Adipose tissue (tissue), 3 donors: ENCODE measurements around the gene UBE2O. TPM values are rescaled to one million over a fixed set of nuclear protein-coding genes. Genes with fewer than 3 reads are reported as not detected.

Experiments used
- H3K27ac ChIP-seq: one replicate; pipeline ENCODE4 v1.5.1; 2013; ENCODE audit warnings: low read depth, low read length
- WGBS, 3 donors: extraction: QIAGEN DNeasy Blood & Tissue Kit; methylation state at CpG; one replicate each; pipeline ENCODE4 v1.1.7; 2013; 5-methylcytosine and 5-hydroxymethylcytosine counted together
- polyA plus RNA-seq, 3 donors: library from polyadenylated mRNA; stranded (reverse); fragments of 200-250 nt; gene quantifications; one replicate each; pipeline ENCODE4 v1.2.3, GENCODE V29; 2013
- donor health status: healthy with polysubstance abuse.
- donor health status: Bipolar disorder and iron deficiency.
- donor health status: healthy.

The UBE2O gene
- polyA plus RNA-seq, 3 donors: 6.2 to 10.1 (median 10.0) TPM

DNA sequence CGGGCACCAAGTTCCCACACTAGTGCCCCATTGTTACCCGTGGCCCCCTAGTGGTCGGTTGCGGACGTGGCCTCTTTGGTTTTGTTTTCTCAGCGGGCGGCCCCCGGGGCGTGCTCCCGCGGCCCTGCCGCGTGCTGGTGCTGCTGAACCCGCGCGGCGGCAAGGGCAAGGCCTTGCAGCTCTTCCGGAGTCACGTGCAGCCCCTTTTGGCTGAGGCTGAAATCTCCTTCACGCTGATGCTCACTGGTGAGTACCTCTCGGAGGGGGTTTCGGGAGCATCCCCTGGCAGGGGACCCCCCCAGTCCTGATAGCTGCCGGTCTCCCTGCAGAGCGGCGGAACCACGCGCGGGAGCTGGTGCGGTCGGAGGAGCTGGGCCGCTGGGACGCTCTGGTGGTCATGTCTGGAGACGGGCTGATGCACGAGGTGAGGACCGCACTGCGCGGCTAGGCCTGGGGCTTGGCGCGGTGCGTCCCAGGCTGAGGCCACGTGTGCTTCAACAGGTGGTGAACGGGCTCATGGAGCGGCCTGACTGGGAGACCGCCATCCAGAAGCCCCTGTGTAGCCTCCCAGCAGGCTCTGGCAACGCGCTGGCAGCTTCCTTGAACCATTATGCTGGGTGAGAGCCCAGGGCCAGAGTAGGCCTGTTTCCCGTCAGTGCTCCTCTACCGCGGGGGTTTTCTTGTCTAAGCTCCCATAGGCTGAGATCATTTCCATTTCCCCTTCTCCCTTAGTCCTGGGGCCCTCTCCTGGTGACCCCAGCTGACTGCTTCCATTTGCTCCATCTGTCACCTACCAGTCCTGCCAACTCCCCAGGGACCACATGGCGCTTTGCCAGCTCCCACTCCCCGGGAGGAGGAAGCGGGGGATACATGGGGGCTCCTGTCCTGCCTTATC lies 66.8 kb downstream of the UBE2O start:
- H3K27ac ChIP-seq: no peak overlapping the region
- WGBS, 3 donors: 25 to 33% (median 26%) methylated on average over 52 of the region's 52 CpGs

DNA sequence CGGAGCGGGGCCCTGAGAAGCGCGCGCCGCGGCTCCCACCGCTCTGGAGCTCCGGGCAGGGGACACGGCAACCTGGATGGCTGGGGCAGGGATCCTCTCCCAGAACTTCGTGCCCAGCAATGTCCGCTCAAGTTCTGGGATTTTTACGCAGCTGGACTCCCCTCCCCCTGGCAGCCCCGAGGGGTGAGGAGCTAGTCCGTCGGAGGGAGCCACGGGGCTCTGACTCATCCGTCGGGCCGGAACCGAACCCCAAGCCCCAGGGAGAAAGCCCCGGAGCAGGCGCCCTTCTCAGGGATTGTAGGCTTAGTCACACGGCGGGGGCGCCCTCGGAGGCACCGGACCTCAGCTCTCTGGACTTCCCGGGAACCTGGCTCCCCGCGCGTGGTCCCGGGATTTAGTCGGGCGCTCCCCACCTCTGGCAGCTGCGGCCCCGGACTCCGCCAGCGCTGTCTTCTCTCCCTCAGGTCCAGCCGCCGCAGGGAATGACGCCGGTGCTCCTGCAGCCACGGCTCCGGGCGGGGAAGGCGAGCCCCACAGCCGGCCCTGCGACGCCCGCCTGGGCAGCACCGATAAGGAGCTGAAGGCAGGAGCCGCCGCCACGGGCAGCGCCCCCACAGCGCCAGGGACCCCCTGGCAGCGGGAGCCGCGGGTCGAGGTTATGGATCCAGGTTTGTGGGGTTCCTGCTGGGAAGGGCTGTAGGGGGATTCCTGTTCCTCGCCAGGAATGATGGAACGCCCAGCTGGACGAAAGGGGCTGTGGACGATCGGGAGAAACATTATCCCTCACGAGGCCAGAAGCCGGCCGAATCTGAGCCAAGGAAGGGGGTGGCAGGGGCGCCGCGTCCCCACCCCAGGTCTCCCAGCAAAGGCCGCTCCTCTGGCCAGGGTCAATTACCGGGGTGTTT lies 67.7 kb downstream of the UBE2O start:
- WGBS, 3 donors: 1 to 2% (median 2%) methylated on average over 63 to 74 of the region's 74 CpGs
- H3K27ac ChIP-seq: no peak overlapping the region

DNA sequence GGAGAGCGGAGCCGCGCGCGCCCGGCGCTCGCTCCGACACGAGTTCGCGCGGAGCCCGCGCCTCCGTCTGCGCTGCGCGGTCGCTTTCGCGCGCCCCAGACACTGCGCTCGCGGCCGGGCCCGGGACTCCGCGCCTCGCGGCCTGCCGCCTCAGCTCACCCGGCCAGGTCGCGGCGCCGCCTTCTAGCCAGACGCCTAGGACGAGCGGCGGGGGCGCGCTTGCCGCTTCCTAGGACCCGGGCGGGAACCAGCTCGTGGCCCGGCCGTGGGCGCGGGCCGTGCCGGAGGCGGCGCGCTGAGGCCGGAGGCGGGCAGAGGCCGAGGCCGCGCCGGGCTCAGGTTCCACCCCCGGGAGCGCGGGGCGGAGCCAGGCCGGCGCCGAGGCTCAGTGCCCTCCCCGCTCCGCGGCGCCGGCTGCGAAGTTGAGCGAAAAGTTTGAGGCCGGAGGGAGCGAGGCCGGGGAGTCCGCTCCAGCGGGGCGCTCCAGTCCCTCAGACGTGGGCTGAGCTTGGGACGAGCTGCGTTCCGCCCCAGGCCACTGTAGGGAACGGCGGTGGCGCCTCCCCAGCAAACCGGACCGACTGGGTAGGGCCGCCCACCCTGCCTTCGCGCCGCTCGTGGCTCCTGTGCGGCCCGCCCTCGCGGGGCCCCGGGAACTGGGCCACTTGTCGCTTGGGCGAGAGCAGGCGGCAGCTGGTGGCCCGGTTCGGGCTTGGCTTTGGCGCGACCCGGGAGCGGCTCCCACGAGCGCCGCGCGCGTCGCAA lies 68.5 kb downstream of the UBE2O start, which contains the start of gene SPHK1:
Gene SPHK1, plus strand, starts transcription at position 388 of the 765 bp plus-strand sequence. CDS start 1,036 bp downstream, outside the sequence.
- 0 to 1% (median 0%) methylated on average over 80 to 118 of the region's 118 CpGs for WGBS, 3 donors
- H3K27ac ChIP-seq: no peak within 1 kb of the TSS

DNA sequence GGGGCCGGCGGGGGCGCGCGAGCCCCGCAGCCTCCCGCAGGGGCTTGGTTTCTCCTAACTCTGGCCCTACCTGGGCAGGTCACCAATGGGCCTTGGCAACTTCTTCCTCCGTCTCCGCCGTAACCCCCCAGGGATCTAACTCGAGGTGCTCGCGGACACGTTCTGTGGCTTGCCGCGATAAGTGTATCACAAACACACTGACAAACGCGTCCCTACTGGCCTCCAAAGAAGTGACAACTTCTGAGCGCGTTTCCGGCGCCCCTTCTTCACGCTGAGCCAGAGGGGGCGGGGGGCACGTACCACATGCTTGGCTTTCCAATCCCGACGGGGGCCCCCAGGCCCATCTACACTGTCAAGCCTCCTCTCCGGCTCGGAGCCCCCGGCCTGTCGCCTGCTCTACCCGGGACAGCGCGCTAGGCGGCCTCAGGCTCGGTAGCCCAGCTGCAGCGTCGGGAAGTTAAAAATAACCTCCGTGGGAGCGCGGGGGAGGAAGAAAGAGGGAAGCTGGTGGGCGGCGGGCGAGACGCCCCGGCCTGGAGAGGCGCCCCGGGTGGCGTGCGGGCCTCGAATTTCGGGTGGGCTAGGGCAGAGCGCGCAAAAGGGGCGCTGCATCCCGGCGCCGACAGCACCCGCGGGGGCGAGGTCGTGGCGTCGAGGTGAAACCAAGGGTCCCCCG lies 69.3 kb downstream of the UBE2O start:
- no peak overlapping the region for H3K27ac ChIP-seq
- 0 to 1% (median 0%) methylated on average over 52 to 65 of the region's 65 CpGs for WGBS, 3 donors

DNA sequence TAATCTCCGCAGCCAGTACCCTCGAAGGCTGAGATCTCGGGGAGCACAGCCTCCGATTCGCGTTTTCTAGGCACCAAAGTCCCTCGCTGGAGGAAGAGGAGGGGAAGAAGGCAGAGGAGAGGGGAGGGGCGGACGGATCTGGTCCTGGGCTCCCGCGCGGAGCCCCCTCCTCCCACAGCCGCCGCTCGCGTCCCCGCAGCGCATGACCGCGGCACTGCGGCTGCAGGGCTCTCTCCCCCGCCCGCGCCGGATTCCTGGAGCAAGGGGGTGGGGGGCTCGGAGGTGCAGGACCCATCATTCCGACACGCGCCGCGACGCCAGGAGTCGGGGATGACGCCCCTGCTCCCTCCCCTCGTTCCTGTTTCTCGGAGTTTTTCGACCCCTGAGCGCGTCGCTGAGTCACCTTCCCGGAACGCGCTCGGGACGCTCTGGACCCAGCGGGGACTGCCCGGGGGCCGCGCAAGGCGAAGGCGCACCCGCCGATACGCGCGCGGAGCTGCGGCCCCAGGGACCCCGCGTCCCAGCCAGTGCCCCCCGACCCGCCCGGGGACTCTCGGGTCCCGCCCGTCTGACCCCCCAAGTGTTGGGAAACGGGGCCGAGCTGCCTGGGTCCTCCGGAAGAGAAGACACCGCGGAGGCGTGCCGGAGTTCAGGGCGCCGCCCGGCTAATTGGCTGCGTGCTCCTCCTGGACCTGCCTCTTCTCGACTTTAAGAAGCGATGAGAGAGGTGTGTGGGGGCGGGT lies 70.0 kb downstream of the UBE2O start:
- WGBS, 3 donors: 0 to 1% (median 1%) methylated on average over 54 to 80 of the region's 80 CpGs
- H3K27ac ChIP-seq: no peak overlapping the region

DNA sequence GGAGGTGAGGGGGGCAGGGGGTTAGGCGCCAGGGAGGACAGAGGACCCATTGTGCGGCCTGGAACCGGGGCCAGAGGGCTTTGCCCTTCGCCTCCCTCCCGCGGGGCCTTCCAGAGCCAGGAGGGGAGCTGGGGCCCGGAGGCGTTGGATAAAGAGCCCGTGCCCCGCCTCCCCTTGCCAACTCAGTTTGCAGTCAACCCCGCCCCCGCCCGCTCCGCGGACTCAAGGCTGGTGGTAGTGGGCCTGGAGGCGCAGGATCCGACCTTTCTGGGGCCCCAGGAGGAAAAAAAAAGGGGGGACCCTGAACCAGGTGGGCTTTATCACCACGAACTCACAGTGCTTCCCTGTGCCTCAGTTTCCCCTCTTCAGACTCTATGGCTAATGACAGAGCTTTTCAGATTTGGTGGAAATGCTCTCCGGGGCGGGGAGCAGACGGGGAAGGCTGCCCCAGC lies 70.6 kb downstream of the UBE2O start:
- no peak overlapping the region for H3K27ac ChIP-seq
- 19 to 33% (median 31%) methylated on average over 21 of the region's 21 CpGs for WGBS, 3 donors

DNA sequence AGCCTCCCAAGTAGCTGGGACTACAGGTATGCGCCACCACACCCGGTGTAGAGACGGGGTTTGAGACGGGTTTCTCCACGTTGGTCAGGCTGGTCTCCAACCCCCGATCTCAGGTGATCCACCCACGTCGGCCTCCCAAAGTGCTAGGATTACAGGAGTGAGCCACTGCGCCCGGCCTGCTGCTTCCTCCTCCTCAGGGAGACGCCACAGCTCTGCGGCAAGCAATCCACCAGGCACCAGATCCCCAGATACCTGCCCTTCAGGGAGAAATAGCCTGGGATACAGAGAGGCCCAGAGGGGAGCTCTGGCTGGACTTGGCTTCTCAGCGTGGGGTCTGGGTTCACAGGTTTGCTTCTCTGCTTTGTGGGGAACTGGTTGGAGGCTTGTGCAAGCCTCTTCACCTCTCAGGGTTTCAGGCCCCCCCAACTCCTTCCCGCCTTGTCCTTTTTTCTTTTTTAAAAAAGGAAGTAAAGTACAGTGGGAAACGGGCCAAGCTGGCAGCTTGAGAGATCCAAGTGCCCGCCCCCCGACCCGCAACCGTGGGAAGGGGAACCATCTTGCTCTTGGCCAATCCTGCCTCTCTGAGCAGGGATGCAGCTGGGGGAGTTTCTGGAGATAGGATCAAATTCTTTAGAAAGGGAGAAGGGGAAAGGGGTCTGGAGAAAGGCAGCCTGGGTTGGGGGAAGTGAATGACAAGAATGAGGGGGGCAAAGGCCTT lies 71.2 kb downstream of the UBE2O start:
- no peak overlapping the region for H3K27ac ChIP-seq
- 56 to 69% (median 65%) methylated on average over 19 of the region's 19 CpGs for WGBS, 3 donors

- H3K27ac ChIP-seq: no peak overlapping the region
- WGBS, 3 donors: 78 to 90% (median 87%) methylated on average over 18 to 21 of the region's 21 CpGs
These were observed 73.1 kb downstream of the UBE2O start for GRCh38 chr17:76379646-76380376.

DNA sequence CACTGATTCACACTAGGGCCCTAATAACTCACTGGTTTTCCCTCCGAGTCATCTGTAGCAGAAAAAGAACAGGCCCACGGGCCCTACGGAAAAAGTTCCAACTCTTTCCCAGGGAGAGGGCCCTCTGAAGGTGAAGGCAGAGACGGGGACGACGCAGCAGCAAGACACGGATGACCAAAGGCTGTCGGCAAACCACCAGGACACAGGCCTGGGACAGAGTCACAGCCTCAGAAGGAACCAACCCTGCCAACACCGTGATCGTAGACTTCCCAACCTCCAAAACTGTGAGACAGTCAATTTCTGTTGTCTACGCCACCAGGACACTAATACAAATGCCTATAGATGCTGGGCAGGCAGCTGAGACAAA lies 73.7 kb downstream of the UBE2O start:
- 88 to 95% (median 92%) methylated on average over 11 of the region's 11 CpGs for WGBS, 3 donors
- H3K27ac ChIP-seq: no peak overlapping the region

- H3K27ac ChIP-seq: no peak overlapping the region
- 79 to 83% (median 83%) methylated on average over 5 of the region's 5 CpGs for WGBS, 3 donors
These were observed 74.2 kb downstream of the UBE2O start for GRCh38 chr17:76378548-76379274.

GRCh38 chr17:76376318-76377133 lies 76.4 kb downstream of the UBE2O start:
- H3K27ac ChIP-seq: no peak overlapping the region
- WGBS, 3 donors: 45 to 67% (median 64%) methylated on average over 8 of the region's 8 CpGs

DNA sequence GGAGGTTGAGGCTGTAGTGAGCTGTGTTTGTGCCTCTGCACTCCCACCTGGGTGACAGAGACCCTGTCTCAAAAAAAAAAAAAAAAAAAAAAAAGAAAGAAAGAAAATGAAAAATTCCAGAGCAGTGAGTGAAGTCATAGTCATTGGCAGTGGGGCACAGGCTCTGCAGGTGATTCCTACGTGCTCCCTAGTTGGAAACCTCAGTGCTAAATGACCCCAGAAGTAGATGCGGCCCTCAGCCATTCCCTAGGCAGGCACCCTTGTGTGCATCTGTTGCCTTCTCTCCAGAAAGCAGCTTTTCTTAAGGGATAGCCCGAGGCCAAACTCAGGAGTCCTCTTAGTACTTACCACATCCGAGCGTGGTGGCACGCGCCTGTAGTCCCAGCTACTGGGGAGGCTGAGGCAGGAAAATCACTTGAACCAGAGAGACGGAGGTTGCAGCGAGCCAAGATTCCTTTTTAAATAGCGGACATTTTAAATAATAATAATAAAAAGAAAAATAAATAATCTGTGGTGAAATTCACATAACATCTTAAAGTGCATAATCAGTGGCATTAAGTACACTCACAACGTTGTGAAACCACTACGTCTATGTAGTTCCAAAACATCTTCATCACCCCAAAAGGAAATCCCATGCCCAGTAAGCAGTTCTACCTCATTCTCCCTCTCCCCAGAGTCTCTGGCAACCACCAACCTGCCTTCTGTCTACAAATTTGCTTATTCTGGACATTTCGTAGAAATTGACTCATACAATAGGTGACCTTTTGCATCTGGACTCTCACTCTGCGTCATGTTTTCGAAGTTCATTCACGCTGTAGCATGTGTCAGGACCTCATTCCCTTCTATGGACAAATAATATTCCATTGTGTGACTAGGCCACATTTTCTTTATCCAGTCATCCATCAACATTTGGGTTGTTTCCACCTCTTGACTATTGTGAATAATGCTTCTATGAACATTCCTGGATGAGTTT lies 81.0 kb downstream of the UBE2O start:
- WGBS, 3 donors: 91 to 92% (median 91%) methylated on average over 16 of the region's 16 CpGs
- H3K27ac ChIP-seq: no peak overlapping the region

DNA sequence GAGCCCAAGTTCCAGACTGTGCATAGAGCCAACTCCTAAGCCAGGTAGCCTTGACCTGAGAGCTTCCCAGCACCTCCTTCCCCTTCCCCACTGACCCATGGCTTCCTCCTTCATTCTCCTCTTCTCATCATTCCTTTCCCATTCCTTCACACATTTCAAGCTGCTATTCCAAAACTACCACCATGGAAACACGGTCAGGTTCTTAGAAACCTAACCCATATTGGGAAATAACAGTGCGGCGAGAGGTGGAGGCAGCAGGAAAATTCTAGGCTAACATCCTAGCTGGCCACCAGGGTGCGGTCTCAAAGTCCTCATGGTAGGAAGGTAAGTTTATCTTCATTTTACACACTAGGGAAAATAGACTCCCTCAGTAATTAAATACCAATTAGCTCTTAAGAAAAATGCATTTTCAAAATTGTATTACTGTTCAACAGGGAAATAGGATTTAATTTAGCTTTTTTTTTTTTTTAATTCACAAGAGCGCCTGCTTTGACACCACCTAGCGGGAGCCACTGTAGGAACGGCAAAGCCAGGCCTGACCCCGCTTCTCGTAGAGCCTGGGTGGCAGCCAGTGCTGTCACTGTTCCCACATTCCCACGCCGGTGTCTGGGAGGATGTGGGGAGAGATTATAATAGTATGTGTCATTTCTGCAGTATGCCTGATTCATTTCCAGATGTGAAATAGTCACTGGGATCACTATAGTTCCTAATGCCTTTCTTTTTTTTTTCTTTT lies 82.5 kb downstream of the UBE2O start:
- WGBS, 3 donors: 39 to 48% (median 45%) methylated on average over 11 of the region's 11 CpGs
- no peak overlapping the region for H3K27ac ChIP-seq
